DMS 273 (cell line): ENCODE measurements around the gene AAK1.
A peak's percentile ranks its signal among the peaks of the same experiment; 100 is the strongest.

Source experiments
- DNase-seq: peaks from one replicate; lab custom pipeline; 2025; ENCODE audit not compliant: unreplicated experiment; lab: John Stamatoyannopoulos, UW

The AAK1 gene

GRCh38 chr2:69499242-69499641 is 144.3 kb downstream of the AAK1 start:
- DNase-seq = no peak

GRCh38 chr2:69495861-69496260 is 147.7 kb downstream of the AAK1 start:
- no peak for DNase-seq

DNA sequence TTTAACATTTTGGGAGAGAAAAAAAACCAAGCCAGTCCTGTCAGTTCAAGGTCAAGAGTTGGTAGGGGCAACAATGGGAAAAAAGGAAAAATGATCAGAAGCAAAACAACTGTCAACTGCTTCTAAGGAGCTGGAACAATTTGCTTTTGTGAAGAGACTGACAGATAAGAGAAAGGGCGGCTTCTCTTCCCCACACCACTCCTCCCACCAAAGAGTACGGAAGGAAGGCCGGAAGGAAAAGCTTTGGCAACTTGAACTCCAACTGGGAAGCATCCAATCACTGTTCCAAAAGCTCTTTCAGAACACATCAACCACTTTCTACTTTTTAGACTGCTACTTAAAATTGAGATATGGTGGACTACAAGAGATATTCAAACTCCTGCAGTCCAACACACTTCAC is 148.5 kb downstream of the AAK1 start:
- no peak for DNase-seq

GRCh38 chr2:69494126-69494525 is 149.4 kb downstream of the AAK1 start:
- DNase-seq = no peak

GRCh38 chr2:69493268-69493667 is 150.3 kb downstream of the AAK1 start:
- DNase-seq = peak; percentile 50

DNA sequence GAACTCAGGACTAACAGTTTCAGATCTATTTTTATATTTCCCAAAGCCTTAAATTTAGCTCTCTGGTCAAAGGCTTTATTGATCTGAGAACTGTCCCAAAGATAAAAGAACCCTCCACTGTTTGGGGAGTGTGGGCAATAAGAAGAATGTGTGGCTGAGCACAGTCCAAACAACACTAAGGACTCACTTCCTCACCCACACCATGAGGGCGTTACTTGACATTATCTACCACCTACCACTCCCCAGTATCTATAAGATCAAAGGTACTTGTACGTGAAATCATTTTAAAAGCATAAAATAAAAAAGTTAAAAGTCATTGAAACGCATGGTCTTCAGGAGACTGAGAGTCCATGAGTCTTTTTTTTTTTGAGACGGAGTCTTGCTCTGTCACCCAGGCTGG is 151.7 kb downstream of the AAK1 start:
- no peak for DNase-seq

DNA sequence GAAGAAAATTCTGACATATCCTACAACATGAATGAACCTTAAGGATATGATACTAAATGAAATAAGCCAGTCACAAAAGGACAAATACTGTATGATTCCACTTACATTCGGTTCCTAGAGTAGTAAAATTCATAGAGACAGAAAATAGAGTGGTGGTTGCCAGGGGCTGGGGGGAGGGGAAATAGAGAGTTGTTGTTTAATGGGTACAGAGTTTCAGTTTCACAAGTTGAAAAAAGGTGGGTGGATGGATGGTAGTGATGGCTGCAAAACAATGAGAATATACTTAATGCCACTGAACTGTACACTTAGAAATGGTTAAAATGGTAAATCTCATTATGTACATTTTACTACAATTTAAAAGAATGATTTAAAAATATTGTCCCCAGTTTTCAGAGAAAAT is 153.1 kb downstream of the AAK1 start:
- DNase-seq = no peak

- DNase-seq = no peak
These were observed 153.7 kb downstream of the AAK1 start for GRCh38 chr2:69489793-69490192.

- no peak for DNase-seq
These were observed 159.8 kb downstream of the AAK1 start for GRCh38 chr2:69483696-69484095.

GRCh38 chr2:69483024-69483423 is 160.5 kb downstream of the AAK1 start:
- DNase-seq = no peak

DNA sequence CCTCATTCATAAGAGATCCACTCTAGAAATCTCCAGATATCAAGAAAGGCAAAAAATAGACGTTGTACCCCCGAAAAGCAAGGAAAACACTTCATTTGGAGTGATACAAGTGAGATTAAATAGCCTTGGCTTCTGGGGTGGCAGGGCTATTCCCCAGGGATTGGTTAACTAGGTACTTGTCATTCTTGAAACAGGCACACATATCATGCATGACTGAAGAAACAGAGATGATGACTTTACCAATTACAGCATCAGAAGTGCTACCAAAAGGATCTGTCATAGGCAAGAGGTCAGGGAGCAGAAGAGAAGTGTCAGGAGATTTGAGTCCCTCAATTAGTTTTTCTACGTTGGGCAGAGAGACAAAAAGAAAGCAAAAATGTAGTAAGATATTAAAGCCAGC is 161.1 kb downstream of the AAK1 start:
- DNase-seq = no peak

- DNase-seq = no peak
These were observed 162.1 kb downstream of the AAK1 start for GRCh38 chr2:69481421-69481820.

GRCh38 chr2:69477627-69478026 is 165.9 kb downstream of the AAK1 start:
- no peak for DNase-seq

GRCh38 chr2:69474688-69475087 is 168.9 kb downstream of the AAK1 start:
- DNase-seq = no peak

DNA sequence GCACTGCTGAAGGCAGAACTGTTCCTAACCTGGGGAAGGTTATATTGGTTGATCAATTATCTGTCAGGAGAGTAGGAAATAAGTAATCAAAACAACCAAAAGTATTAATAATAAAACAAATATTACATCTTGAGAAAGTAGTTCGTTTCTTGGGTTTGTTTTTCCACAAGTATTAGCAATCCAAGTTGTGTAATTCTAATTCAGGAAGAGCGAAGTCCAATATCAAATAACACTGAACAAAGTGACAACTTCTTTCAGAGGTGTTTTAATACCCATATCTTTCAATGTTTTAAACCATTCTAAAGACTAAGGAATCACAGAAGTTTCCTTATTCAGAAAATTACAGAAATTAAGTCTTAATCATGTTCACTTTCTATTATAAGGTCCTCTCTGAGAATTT is 171.7 kb downstream of the AAK1 start:
- DNase-seq = no peak

DNA sequence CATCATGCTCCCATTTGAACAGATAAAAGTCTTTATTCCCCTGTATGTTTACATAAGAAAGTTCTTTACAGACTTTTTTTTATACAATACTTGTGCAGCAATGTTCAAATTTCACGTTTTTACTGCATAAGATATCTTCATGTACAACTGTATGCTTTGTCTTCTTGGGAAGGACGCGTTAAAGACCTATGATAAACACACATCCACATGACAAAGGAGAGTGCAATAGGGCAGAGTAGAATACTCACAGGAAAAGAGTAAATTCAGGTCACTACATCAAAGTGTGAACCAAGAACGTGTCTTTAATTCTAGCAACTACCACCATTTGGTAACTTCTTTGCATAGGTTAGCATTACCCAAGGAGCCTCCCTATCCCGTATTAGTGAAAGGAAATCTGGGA is 172.6 kb downstream of the AAK1 start:
- no peak for DNase-seq

DNA sequence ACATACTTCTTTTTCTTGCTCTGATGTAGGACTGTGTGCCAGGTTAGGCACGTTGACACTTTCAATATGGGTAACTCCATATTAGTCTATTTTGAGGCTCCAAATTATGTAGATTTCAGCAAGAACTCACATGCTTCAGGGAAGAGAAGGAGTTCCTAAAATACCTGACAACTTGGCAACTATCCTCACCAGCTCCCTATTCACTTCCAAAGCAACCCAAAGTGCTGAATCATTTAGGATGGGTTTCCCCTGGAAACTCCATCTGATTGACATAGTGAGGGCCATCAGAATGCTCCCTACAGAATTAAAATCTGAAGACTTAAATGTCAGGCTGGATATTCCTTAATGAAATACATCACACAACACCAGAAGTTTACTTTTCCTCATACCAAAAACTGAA is 173.8 kb downstream of the AAK1 start:
- DNase-seq = no peak

- DNase-seq = no peak
These were observed 174.2 kb downstream of the AAK1 start for GRCh38 chr2:69469375-69469774.

DNA sequence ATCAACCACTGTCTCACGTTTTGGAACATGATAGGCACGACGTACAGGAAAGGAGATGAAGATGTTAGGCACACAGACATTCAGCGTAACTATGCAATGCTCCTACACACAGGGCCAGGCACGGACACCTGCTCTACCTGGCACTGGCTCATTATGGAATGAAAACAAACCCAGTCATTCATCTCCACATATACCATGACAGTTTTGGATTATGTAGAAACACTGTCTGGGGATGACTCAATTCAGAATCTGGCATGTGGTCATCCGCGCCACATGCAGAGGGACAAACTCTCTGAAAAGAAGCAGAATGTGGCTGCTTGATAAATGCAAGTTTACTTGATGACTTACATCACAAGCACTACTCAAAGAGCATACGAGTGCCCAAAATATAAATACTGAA is 176.8 kb downstream of the AAK1 start:
- no peak for DNase-seq

DNA sequence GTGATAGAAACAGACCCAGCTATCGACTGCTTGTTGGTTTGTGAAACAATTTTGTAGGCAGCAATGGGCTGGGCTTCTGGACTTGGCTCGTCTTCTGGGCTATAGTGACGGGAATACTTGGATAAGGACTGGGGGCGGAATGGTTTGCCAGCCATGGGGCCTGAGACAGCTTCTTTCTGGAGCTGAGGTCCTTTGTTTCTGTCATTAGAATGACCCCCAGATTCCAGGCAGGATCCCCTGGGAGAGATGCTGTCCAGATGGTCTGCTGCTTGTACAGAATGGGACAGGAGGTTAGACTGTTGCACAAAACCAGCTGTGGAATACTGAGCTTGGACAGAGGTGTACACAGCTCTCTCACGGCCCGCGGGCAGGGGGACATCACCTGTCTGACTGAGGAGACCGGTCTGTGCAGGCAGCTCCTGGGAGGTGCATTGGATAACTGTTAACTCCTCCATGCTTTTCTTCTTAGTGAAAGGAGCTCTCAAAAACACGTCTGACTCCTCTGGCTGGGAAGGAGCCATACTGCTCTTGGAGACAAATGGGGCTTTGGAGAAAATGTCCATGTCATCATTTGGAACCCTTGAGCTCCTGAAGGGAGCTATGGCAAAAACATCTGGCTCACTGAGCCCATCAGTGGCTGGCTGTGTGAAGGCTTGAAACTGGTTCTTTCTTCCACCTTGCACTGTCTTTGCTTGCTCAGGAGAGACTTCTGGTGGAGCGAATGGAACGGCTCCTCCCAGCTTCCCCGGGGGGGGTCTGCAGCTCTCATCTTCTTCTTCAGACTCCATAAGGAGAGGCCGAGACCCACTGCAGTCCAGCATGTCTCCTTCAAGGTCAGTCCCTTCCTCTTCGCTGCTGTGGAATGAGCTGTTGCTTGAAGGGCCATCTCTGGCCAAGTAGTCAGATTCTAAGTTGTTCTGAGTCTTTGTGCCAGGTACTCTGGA is 177.8 kb downstream of the AAK1 start:
- peak; percentile 7 for DNase-seq

DNA sequence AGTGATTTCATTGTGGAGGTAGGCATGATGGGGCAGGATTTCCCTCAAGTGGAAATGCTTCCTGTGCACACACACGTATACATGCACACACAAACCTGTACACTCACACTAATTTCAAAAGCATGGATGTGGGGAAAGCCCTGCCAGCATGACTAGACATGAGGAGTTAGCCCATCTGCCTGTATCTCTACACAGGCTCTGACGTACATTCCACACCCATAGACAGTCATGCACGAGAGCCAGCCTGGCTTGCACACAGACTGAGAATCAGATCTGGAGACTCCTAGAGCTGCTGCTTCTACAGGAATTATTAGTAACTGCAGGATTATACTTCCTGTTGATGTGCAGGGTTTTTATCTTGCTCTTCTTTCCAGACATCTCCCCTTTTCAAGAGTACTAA is 179.0 kb downstream of the AAK1 start:
- DNase-seq = peak; percentile 75

GRCh38 chr2:69462780-69463179 is 180.8 kb downstream of the AAK1 start:
- DNase-seq = peak; percentile 13

GRCh38 chr2:69461404-69461803 is 182.1 kb downstream of the AAK1 start:
- DNase-seq = no peak
